B cell (primary cell): ENCODE results near the gene AK9. TPM values are rescaled to one million over a fixed set of nuclear protein-coding genes. Genes with fewer than 3 reads are reported as not detected.

Experiments
- ATAC-seq: fragments of 200-7000 bp; cut with Tn5 transposase; one replicate; pipeline ENCODE4 v1.10.0; 2021; ENCODE audit warnings: low read depth, mild to moderate bottlenecking, moderate number of reproducible peaks, moderate library complexity
- CTCF ChIA-PET: fragments of 350-600 bp; sonication (Branson Sonifier 250); formaldehyde crosslinking; loops from one replicate; lab custom pipeline; 2021; ENCODE audit warnings: antibody characterized with exemption, inconsistent platforms; lab: Charles Lee
- POLR2A ChIA-PET: fragments of 350-600 bp; sonication (Branson Sonifier 250); formaldehyde crosslinking; loops from one replicate; lab custom pipeline; 2021; ENCODE audit warnings: antibody characterized with exemption; lab: Charles Lee
- DNase-seq: peaks from one replicate; pipeline ENCODE4 v3.0.0; 2013
- H2AFZ ChIP-seq: 2 replicates; pipeline ENCODE4 v1.6.1; 2012; ENCODE audit warnings: mild to moderate bottlenecking, low read depth, low read length; ENCODE audit not compliant: insufficient read depth, poor library complexity, severe bottlenecking
- H3K27ac ChIP-seq, 2 donors: 1 replicate in 1 of 2; 2 replicates in 1 of 2; pipeline ENCODE4 v1.5.1; 2012 to 2013; ENCODE audit warnings: low read length in 2 of 2, mild to moderate bottlenecking in 2 of 2, moderate library complexity in 1 of 2
- H3K27me3 ChIP-seq, 4 experiments: fragments of 200-600 bp in 1 of 4; sonication (generic) in 1 of 4; replicated peaks in 1 of 4; 1 replicate in 2 of 4; 2 replicates in 2 of 4; pipeline versions ENCODE4 v1.6.1 to v1.7.0; 2013 to 2016; ENCODE audit warnings: low read length in 3 of 4, mild to moderate bottlenecking in 2 of 4, mixed read lengths in 1 of 4, moderate library complexity in 1 of 4; ENCODE audit not compliant: insufficient read depth in 4 of 4, control insufficient read depth in 3 of 4; ENCODE audit errors: control extremely low read depth in 1 of 4
- H3K36me3 ChIP-seq, 2 experiments: replicated peaks in 1 of 2; 1 replicate in 1 of 2; 2 replicates in 1 of 2; pipeline versions ENCODE4 v1.6.1 to v1.7.1; 2013; ENCODE audit warnings: low read length in 1 of 2; ENCODE audit not compliant: insufficient read depth in 2 of 2, control insufficient read depth in 1 of 2; ENCODE audit errors: control extremely low read depth in 1 of 2, extremely low read depth in 1 of 2
- H3K4me1 ChIP-seq, 2 donors: fragments of 200-600 bp in 1 of 2; sonication (generic) in 1 of 2; 1 replicate in 1 of 2; 2 replicates in 1 of 2; pipeline versions ENCODE4 v1.5.1 to v1.6.1; 2013 to 2017; ENCODE audit warnings: low read length in 2 of 2; ENCODE audit not compliant: control insufficient read depth in 2 of 2, insufficient read depth in 2 of 2
- H3K4me2 ChIP-seq: replicated peaks from 2 replicates; pipeline ENCODE3; 2012; ENCODE audit warnings: mild to moderate bottlenecking, low read depth, low read length; ENCODE audit not compliant: poor library complexity, severe bottlenecking
- H3K4me3 ChIP-seq, 5 experiments: fragments of 200-600 bp in 1 of 5; sonication (generic) in 1 of 5; 1 replicate in 3 of 5; 2 replicates in 2 of 5; pipeline versions ENCODE4 v1.5.1 to v1.7.0; 2011 to 2016; ENCODE audit warnings: low read length in 4 of 5, mild to moderate bottlenecking in 4 of 5, low read depth in 2 of 5, control low read depth in 1 of 5, moderate library complexity in 1 of 5; ENCODE audit not compliant: insufficient read depth in 1 of 5; ENCODE audit errors: control extremely low read depth in 1 of 5, extremely low read depth in 1 of 5
- H3K79me2 ChIP-seq: fragments of 200-600 bp; sonication (generic); one replicate; pipeline ENCODE4 v1.6.0; 2016; ENCODE audit warnings: low read length; ENCODE audit not compliant: control insufficient read depth, insufficient read depth
- H3K9ac ChIP-seq: fragments of 200-600 bp; sonication (generic); 2 replicates; pipeline ENCODE4 v1.6.1; 2017; ENCODE audit warnings: mild to moderate bottlenecking, low read length, moderate library complexity
- H3K9me3 ChIP-seq, 3 donors: one replicate each; pipeline versions ENCODE4 v1.6.1 to v1.7.1; 2013; ENCODE audit warnings: low read length in 2 of 3; ENCODE audit not compliant: control insufficient read depth in 2 of 3, insufficient read depth in 1 of 3; ENCODE audit errors: control extremely low read depth in 1 of 3
- H4K20me1 ChIP-seq: 2 replicates; pipeline ENCODE4 v1.6.0; 2012; ENCODE audit warnings: mild to moderate bottlenecking, low read length; ENCODE audit not compliant: insufficient read depth, control insufficient read depth, poor library complexity, severe bottlenecking
- H3K27ac Mint-ChIP-seq: one replicate; pipeline ENCODE4 v1.8.0; 2021; ENCODE audit warnings: mixed read lengths
- H3K27me3 Mint-ChIP-seq: one replicate; pipeline ENCODE4 v1.8.0; 2021; ENCODE audit warnings: mixed read lengths
- H3K4me1 Mint-ChIP-seq: one replicate; pipeline ENCODE4 v1.8.0; 2021; ENCODE audit warnings: mixed read lengths
- H3K4me3 Mint-ChIP-seq: one replicate; pipeline ENCODE4 v1.8.0; 2021; ENCODE audit warnings: mixed read lengths
- H3K9me3 Mint-ChIP-seq: one replicate; pipeline ENCODE4 v1.8.0; 2022; ENCODE audit warnings: mixed read lengths; ENCODE audit not compliant: insufficient read depth
- CTCF ChIP-seq: fragments of 200-600 bp; IDR thresholded peaks from one replicate; pipeline ENCODE4 v1.8.0; 2022; ENCODE audit warnings: antibody characterized with exemption, mild to moderate bottlenecking
- EZH2 ChIP-seq: IDR thresholded peaks from 2 replicates; pipeline ENCODE4 v1.6.1; 2012; ENCODE audit warnings: borderline replicate concordance, low read depth, mild to moderate bottlenecking, moderate library complexity, low read length; ENCODE audit not compliant: insufficient read depth, poor library complexity, severe bottlenecking
- WGBS: methylation state at CpG from one replicate; pipeline ENCODE4 v1.1.5; 2013; ENCODE audit warnings: missing lambda C conversion rate; ENCODE audit not compliant: insufficient coverage; 5-methylcytosine and 5-hydroxymethylcytosine counted together
- intact Hi-C: fragments of 100-400 bp; cut with micrococcal nuclease; formaldehyde crosslinking; loops from one replicate; pipeline ENCODE4 v1.10.0; 2022
- polyA plus RNA-seq: library from polyadenylated mRNA; depleted of rRNA; stranded (reverse); fragments of >200 nt; gene quantifications from 2 replicates; pipeline ENCODE4 v1.2.3, GENCODE V29; 2012
- total RNA-seq, 2 donors: library from RNA; stranded (reverse); fragments of 120-200 nt in 1 of 2; gene quantifications; 1 replicate in 1 of 2; 2 replicates in 1 of 2; pipeline versions ENCODE4 v1.2.3 to v1.2.4, GENCODE V29; 2013 to 2022

AK9 gene
- total and polyA plus RNA-seq, 2 donors (not counting 1 experiment from before 2014, with no cell fraction given), result 6.4 to 26.5 TPM

GRCh38 chr6:109488001-109488400 is 203.0 kb downstream of the AK9 start:
- no peaks in the 10 kb centered on the region for H3K27me3 ChIP-seq
- H3K9ac ChIP-seq, result no peak overlapping the region
- TF ChIP-seq EZH2 (no peak), CTCF (no peak)
- ChIA-PET POLR2A (no interaction called here), CTCF (interaction anchor here (0.6 kb wide), 1 partner anchor 110 kb away, joined by 3 read pairs; no protein-coding TSS in a partner anchor)
- peaks cover 9 to 16% of the 10 kb centered on the region in 2 donors for H3K4me1 ChIP-seq
- no peak for ATAC-seq
- Mint-ChIP-seq H3K9me3 (no peaks in the 10 kb centered on the region), H3K4me1 (peaks cover 21% of the 10 kb centered on the region), H3K4me3 (no peak overlapping the region), H3K27me3 (no peaks in the 10 kb centered on the region), H3K27ac (no peak overlapping the region)
- no peaks in the 10 kb centered on the region for H3K79me2 ChIP-seq
- H3K4me3 ChIP-seq, result no peak overlapping the region
- no peaks in the 10 kb centered on the region for H3K9me3 ChIP-seq
- no peak overlapping the region for H2AFZ ChIP-seq
- no peaks in the 10 kb centered on the region for H4K20me1 ChIP-seq
- no peak overlapping the region for H3K4me2 ChIP-seq
- no peak overlapping the region for H3K27ac ChIP-seq
- intact Hi-C loops, result loop anchor here (10.0 kb wide), 1 partner anchor 1327 kb away; the partner anchor contains the start of gene CDK19
- no peak for DNase-seq
- no peaks in the 10 kb centered on the region for H3K36me3 ChIP-seq

- ATAC-seq (no peak), DNase-seq (no peak)
- Histone ChIP-seq H3K27me3 (no peaks in the 10 kb centered on the region), H3K27ac (no peak overlapping the region), H3K4me2 (no peak overlapping the region), H3K4me3 (no peak overlapping the region), H3K9me3 (no peaks in the 10 kb centered on the region), H2AFZ (no peak overlapping the region), H3K4me1 (peaks cover 16 to 28% of the 10 kb centered on the region in 2 donors), H3K9ac (no peak overlapping the region), H3K79me2 (peaks cover 19% of the 10 kb centered on the region), H4K20me1 (no peaks in the 10 kb centered on the region), H3K36me3 (peaks cover 1 to 8% of the 10 kb centered on the region in 2 experiments)
- H3K27ac Mint-ChIP-seq, result no peak overlapping the region
- WGBS, result no CpG with 5 or more reads among the region's 1 CpG
- H3K9me3 Mint-ChIP-seq, result no peaks in the 10 kb centered on the region
- CTCF ChIA-PET, result interaction anchor here (0.9 kb wide), 1 partner anchor 219 kb away, joined by 3 read pairs; no protein-coding TSS in a partner anchor
- no peak overlapping the region for H3K4me3 Mint-ChIP-seq
- TF ChIP-seq EZH2, result no peak
- TF ChIP-seq CTCF, result no peak
- intact Hi-C loops, result loop anchor here (10.0 kb wide), 1 partner anchor 1329 kb away; the partner anchor contains the start of gene CDK19
- H3K27me3 Mint-ChIP-seq, result no peaks in the 10 kb centered on the region
- H3K4me1 Mint-ChIP-seq, result peaks cover 27% of the 10 kb centered on the region
- POLR2A ChIA-PET, result no interaction called here
Observed at GRCh38 chr6:109486068-109486467, 204.9 kb downstream of the AK9 start.
